ENCODE measurements around the gene GPR26.

Gene GPR26

DNA sequence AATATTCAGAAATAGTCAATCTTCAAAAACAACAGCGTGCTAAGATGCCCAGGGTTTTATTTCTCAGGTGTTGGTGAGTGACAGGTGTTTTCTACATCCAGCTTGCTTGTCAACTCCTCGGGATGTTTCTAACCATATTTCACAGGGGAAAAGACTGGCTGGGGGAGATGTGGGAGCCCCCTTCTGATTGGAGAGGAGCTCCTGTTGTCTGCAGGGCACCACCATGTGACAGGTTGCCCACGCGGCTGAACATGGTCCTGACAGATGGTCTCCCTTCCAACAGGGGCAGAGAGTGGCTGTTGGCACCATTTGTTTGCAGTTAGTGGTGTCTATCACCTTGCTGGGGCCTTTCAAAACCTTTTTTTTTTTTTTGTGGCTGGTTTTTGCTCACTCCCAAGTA lies 16.5 kb upstream of the GPR26 start:
- no peak for DNase-seq

DNA sequence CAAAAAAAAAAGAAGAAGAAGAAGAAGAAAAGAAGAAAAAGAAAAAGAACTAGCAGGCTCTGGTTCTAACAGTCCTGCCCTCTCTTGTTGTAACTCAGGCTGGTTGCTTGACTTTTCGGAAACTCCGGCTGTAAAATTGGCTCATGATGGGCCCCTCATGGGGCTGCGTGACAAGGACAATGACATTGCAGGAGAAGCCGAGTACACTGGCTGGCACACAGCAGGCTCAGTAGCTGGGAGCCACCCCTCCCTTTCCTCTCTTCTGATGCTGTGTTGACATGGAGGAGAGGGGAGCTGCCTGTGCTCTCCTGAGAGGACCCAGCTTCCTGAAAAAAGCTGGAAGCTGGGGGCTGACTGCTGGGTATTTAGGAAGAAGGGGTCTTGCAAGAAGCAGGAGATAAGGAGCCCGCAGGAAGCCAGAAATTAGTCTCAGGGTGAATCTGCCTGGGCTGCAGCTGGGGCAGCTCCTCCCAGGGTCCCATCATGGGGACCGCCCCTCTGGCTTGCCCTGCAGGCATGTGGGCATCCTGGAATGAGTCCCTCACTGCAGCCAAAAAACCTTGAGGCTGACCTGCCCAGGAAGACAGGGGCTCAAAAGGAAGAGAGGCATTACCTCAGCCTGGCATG lies 14.6 kb upstream of the GPR26 start:
- no peak for DNase-seq

DNA sequence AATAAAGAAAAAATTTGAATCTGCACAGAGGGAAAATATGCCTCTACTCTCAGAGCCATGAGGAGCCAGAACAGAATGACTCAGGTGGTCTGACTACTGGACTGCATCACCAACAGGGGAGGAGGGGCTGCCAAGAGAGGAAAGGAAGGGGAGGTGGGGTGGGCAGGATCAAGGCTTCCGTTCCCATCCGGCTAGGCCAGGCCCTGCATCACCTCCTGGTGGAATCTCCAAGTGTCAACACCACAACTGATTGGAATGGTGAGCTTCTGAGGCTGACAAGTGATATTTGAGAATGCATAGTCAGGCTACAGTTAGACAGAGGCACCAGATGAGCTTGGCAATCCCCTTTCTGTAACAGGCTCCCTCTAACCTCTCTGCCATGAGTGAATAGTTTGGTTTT lies 10.4 kb upstream of the GPR26 start:
- DNase-seq: no peak

DNA sequence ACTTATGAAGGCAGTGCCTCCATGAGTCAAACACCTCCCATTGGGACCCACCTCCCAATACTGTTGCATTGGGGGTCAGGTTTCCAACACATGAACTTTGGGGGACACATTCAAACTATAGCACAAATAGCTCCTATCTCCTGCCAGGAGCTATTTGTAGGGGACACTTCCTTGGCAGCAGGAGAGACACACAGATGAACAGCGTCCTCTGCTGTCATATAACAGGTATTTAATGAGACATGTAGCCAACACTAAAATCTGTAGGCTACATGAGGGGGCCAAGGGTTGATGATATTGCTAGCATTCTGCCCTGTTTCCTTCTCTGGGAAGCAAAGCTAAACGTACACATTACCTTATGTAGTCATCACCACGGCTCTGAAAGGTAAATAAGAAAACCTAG lies 2.6 kb upstream of the GPR26 start:
- DNase-seq: no peak

DNA sequence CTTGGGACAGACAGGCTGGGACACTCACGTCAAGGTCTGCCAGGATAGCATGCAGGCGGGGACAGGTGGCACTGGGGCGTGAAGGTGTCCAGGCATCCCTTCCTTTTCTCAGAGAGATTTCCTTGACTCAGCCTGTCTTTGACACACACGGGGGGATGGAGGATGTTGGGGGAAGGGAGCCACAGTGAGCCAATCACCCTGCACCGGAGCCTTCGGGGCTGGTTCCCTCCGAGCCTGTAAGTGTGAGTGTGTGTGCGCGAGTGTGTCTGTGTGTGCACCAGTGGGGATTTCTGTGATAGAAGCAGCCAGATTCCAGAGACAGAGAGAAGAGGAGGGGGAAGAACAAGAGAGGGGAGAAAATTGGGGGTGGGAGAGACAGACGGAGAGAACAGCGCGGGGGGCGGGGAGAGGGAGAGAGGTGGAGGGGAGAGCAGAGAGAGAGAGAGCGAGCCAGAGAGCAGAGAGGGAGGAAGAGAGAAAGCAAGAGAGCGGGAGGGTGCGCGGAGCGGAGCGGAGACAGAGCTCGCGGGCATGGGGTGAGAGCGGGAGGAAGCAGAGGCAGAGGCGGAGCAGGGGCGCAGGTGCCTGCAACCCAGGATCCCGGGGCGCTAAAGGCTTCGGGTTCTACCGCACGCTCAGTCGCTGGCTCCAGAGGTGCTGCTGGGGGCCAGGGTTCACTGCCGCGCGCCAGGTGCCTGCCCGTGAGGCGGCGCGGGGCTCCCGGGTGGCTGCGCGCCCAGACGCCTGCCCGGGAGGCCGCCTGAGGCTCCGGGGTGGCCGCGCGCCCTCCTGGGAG lies 466 bp upstream of the GPR26 start:
- no peak for DNase-seq

DNA sequence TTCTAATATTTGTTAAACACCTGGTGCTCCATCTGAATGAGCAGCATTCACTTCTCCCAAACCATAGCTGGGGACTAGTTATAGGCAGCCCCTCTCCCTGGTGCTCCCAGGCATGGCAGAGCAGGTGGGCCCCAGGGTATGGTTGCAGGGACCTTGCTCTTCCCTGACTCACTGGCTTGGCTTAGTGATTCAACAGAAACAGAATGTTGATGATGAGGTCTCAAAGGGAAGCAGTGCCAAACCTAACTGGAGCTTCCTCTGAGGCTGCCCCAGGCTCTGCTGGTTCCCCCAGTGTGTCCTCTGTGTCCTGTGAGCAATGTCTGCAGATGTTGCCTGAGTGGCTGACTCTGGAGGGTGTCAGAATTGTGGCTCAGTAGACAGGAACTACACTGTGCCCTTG lies 3.7 kb downstream of the GPR26 start:
- DNase-seq: no peak

DNA sequence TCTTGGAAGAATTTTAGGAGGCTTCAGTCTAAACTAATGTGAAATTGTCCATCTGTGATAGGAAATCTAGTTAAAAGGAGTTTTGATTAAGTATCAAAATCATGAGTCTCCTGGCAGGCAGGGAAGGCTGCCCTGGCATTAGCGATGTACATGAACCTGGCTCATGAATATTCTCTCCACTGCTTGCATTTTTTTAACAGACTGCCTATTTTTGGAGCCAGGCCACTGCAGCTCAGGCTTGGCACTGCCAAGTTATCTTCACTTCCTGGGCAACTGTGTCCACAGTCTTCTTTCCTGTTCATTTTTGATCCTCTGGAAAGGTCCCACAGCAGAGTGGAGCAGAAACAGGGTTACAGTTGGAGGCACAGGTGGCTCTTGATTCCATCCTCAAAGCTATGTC lies 7.0 kb downstream of the GPR26 start:
- no peak for DNase-seq

DNA sequence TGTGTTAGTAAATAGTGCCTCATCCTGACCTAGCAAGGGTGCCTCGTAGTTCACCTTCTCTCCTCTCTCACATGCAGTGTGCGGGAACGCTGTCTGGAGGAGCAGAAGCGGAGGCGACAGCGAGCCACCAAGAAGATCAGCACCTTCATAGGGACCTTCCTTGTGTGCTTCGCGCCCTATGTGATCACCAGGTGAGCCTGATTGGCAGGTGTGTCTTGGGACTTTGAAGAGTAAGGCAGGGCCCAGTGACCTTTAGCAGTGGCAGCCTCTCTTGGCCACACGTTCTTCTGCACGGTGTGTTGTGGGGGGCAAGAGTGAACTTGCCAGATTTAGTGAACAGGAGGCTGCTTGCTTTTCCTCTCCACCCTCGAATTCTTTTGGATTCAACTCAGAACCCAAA lies 8.6 kb downstream of the GPR26 start:
- no peak for DNase-seq

DNA sequence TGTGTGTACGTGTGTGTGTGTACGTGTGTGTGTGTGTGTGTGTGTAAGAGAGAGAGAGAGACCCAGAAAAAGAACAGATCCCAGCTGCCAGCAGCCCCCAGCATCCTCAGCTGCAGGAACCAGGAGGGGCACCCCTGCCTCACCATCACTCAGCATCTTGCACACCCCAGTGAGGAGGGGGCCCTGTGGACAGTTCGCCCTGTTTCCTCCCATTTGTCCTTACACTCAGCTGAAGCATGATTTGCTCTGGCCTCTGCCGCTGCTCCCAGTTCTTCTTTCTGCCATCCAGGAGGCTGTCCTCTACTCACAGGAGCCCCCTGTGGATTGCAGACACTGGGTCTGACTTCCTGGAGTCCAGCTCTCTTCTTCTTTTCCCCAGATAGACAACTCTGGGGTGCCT lies 9.7 kb downstream of the GPR26 start:
- no peak for DNase-seq

DNA sequence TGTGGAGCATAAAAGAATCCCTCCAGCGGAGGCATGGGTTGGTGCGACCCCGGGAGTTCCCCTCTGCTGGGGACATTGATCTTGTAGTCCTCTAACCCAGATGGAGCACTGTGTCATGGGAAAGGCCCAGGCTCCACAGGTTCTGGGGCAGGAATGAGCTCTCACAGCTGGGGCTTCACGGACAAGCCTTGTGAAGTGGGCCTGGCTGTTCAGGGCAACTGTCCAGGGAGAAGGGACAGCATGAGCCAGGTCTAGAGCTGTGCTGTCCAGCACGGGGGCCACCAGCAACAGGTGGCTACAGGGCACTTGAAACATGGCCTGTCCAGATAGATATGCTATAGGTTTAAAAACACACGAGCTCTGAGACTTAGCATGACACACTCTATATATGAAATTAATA lies 11.4 kb downstream of the GPR26 start:
- DNase-seq: no peak

DNA sequence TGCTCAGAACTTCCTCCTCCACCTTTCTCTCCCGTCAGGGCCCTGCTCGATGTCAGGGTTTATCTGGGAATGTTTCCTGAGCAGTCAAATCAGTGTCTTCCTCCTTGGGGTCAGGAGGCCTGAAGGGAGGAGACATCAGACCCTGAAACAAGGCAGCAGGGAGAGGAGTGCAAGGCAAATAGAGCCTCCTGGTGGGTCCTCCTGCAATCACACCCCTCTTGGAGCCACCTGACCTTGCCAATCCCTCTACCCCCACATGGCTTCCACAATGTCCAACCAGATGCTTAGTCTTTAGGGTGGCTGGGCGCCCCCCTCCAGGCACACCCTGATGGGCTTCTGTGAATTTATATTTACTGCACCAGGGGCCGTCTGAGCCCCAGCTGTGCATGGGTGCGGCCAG lies 12.2 kb downstream of the GPR26 start:
- no peak for DNase-seq

DNA sequence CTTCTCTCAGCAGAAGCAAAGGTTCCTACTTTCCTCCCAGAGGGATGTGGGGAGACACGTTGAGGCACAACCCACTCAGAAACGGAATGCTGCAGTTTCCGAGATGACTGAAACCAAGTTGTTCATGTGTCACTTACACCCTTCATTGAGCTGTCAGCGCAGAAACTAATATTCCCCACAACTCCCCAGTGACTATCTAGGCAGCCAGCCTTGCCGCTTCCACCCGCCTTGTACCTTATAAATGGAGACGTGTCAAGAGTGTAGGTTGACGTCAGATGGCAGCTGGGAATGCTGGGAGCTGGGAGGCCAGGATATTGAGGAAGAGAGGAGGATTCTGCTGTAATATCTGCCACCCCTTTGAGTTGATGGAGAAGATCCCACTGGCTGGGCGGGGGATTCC lies 15.1 kb downstream of the GPR26 start:
- DNase-seq: no peak

DNA sequence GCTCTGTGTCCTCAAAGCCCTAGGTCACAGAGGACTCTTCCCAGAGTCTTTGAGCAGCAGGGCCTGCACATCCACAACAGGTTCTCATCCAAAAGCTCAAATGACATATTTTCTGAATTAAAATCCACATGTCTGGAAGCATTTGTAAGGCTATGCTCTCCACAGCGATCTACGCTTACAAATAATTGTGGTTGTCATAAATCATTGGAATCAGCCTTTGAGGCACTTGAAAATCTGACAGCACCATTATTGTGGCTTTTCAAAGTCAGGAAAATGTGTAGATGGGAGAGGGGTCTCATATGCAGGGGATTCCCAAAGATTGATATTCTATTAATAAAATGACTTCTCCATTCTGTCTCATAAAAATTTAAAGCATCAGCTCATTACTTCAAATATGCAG lies 16.3 kb downstream of the GPR26 start:
- no peak for DNase-seq

DNA sequence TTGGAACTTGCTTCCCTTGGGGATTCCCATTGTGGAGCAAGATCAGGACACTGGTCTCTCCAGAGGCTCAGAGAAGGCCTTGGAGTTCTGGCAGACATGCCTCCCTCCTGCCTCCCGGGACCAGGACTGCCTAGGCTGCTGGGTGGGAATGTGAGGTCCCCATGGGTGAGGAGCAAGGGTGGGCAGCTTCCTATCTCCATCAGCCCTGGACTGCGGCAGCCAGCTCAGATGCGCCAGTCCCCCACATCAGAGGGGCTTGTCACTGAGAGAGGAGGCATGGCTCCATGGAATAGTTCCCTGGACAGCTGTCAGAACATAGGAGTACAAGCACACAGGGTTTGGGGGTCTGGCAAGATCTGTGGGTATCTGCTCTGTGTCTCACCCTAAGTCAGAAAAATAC lies 17.3 kb downstream of the GPR26 start:
- no peak for DNase-seq

DNA sequence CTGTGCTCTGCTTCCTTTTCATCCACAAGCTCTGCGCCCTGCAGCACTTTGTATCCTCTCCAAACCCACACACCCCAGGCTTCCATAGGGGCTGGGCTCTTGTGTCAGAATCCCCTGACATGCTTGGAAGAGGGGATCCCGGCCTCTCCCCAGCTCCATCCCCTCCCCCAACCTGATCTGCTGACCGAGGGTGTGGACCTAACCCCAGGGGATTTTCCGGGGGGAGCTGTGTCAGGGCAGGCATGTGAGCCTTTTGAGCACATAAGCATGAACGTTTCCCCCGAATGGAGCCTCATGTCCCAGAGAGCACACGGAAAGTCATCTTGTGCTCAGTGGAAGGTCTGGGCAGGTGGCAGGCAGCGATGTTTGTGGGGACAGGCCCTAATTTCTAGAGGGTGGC lies 17.7 kb downstream of the GPR26 start:
- no peak for DNase-seq

DNA sequence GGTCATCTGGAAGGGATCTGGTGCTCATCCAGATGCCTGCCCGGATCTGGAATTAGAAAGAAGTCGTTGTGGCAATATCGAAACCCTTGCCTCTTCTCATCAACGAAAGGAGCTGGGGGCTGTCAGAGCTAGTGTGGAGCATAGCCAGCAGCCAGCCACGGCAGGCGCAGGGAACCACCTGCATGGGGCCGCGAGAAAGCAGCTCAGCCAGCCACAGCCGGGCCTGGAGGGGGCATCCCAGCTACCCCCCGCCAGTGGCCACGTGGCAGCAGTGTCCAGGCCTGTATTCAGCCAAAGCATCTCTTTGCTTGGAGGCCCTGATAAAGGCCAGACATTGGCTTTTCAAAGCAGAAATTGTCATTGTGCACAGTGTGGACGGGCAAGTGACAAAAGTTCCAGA lies 19.1 kb downstream of the GPR26 start:
- no peak for DNase-seq

DNA sequence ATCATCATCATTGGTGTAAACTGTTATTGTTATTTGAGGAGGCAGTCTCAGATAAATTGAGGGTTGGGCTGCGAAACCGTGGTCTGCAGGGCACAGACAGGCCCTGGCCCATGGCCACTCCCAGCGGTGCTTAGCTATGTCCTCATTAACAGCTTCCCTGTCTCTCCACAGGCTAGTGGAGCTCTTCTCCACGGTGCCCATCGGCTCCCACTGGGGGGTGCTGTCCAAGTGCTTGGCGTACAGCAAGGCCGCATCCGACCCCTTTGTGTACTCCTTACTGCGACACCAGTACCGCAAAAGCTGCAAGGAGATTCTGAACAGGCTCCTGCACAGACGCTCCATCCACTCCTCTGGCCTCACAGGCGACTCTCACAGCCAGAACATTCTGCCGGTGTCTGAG lies 21.6 kb downstream of the GPR26 start:
- no peak for DNase-seq

DNA sequence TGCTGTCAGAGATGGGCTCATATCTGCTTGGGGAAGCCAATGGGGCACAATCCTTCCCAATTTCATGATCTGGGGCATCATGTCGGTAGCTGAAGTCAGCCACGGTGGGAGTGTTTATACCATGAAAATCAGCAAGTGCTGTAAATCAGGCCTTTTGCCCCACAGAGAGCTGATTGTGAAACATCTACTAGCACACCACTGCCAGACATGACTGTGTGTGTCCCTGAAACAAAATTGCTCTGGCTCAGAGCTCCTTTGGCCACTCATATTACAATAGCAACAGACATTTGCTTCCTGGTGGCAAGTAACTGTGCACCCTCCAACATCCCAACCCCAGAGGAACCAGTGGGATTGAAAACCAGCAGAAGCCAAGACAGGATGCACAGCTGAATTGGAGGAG lies 23.7 kb downstream of the GPR26 start:
- DNase-seq: no peak

DNA sequence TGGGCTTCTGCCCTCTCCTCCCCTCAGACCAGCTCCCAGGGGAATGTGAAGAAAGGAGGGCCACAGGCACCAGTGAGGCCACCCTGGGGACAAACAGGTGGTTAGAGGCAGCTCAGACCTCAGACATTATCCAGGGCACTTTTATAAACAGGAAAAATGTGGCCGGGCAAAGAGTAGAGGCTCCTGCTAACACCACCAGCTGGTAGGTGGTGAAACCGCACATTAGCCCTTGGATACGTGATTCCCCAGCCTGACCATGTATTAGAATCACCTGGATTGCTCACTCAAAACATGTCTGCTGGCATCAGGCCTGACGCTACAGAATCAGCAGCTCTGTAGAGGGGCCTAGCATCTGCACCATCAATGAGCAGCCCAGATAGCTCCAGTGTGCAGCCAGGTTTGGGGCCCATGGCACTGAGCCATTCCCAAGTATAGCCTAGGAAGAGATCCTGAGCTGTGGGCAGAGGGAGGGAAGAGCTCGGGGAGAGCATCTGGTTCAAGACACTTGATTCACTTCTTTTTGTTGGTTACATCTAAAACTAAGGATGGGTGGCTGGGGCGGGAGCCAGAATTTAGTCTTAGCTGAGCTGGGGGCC lies 37.1 kb downstream of the GPR26 start:
- no peak for DNase-seq

DNA sequence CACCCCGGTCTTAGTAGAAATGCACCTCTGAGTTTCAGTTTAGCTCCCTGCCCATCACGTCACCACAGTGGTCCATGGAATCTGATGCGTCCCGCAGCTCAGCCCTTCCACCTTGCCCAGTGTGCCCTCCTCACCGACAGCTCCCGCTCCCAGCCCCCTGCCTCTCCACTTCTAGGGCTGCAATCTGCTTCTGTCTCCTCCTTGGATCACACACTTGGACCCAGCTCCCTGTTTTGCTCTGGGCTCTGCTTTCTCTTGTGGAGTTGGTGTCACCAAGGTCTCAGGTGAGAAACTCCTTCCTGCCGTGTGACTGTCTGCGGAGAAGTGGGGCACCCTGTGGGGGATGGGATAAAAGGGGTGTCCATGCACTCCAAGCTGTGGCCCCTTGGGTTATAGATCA lies 37.9 kb downstream of the GPR26 start:
- DNase-seq: no peak

DNA sequence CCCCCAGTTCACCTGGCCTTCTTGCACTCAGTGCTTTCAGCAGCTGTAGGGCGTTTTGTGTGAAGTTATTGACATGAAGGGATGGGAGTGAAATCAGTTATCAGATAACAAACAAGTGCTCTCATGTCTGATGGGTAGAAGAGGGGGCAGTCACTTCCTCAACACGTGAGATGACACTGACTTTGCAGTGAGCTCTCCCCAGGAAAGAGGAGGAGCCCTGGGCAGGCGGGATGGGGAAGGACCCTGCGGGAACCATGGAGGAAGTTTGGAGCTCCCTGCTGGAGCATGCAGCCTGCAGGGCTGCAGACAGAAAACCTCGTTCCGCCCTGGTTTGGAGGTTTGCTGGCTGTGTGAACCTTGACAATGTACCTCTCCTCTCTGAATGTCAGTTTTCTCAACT lies 38.7 kb downstream of the GPR26 start:
- no peak for DNase-seq

DNA sequence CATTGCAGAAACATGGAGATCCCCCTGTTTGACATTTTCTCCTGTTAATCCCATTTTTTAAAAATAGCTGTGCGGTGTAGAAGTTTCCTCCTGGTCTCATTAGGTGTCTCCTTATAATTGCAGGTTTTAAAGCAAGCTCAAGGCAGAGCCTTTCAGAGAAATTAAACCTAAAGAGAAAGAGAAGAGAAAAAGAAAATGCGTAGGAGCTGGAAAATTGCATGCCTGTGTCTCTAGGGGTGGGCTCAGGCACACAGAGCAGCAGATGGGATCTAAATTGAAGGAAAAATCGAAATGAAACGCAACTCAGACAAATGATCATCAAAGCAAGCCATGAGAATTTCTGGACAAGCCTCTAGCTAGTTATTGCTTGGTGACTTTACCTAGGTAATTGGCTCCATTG lies 40.1 kb downstream of the GPR26 start:
- no peak for DNase-seq

DNA sequence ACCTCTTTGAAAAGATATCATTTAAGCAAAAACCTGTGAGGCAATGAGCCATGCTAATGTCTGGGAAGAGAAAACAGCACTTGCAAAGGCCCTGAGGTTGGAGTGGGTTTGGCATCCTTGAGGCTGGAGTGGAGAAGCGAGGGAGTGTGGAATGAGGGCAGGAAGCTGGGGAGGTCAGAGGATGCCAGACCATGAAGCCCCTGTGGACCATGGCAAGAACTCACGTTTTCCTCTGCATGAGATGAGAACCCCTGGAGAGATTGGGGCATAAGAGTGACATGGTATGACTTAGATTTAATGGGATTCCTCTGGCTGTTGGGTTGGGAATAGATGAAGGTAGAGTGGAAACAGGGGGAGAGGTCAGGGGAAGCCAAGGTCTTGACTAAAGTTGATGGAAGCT lies 49.4 kb downstream of the GPR26 start:
- DNase-seq: no peak

DNA sequence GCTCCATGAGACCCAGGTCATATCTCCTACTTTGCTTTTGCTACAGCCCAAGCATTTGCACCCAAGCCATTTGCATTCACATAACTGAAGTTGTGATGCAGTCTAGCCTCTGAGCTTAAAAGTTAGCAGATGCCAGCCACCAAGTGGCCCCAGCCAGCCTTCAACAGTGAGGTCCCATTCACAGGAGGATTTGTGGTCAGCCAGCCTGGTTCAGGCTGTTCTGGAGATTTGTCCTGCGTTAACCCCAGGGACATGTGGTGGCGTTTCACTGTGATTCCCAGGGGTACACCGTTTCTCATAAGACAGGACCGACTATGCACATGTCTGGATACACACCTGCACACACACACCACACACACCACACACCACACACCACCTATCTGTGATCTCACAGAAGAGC lies 51.2 kb downstream of the GPR26 start:
- DNase-seq: no peak

DNA sequence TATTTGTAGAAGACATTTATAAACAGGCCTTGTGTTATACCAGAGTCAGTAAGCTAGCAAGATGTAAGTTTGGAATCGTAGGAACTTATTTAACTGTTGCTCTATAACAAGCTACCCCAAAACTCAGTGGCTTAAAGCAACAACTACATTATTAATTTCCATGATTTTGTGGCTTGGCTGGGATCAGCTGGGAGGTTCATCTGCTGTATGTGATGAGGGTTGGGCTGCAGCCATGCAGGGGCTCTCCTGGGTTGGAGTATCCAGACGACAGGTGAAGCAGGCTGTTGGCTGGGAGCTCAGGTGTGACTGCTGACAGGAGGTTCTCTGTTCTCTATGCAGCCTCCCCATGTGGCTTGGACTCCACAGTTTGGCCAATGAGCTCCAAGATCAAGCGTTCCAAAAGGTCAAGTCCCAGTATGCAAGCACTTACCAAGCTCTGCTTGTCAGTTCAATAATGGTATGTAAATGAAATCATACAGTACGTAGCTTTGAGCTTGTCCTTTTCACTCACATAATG lies 52.4 kb downstream of the GPR26 start:
- no peak for DNase-seq
